Measurements from ENCODE around the gene MUC6. TPM values are rescaled to one million over a fixed set of nuclear protein-coding genes. Genes with fewer than 3 reads are reported as not detected.
A peak's percentile ranks its signal among the peaks of the same experiment; 100 is the strongest.

Gene MUC6
- total RNA-seq, 3 donors from 2014 or later (not counting 1 experiment from before 2014, with no cell fraction given), result not detected

- TF ChIP-seq CTCF (IDR thresholded peaks at IDR 0.05), result no peak
- intact Hi-C loops (cut with micrococcal nuclease), result no loop called here
- peak in 1 of 3 donors; percentile 18 for ATAC-seq
- H3K27me3 ChIP-seq (ENCODE audit: control insufficient read depth, insufficient read depth, low read length), result no peaks in the 10 kb centered on the region
- H3K27ac ChIP-seq (ENCODE audit: low read length), result no peak overlapping the region
- no peaks in the 10 kb centered on the region for H3K36me3 ChIP-seq (ENCODE audit: control insufficient read depth, insufficient read depth, low read length)
- H3K9me3 ChIP-seq (ENCODE audit: control insufficient read depth, insufficient read depth, low read length), result no peaks in the 10 kb centered on the region
- no peak overlapping the region for H3K4me3 ChIP-seq (ENCODE audit: low read length)
- no peak for DNase-seq
- WGBS (ENCODE audit: insufficient coverage), result 86% methylated on average over 12 of the region's 12 CpGs
- Mint-ChIP-seq H3K4me3 (no peak overlapping the region), H3K27me3 (ENCODE audit: low read depth in 2 of 2) (no peaks in the 10 kb centered on the region), H3K36me3 (no peaks in the 10 kb centered on the region), H3K9me3 (no peaks in the 10 kb centered on the region), H3K27ac (no peak overlapping the region), H3K4me1 (peaks cover 0 to 7% of the 10 kb centered on the region in 2 donors)
- no peaks in the 10 kb centered on the region for H3K4me1 ChIP-seq (ENCODE audit: control insufficient read depth, insufficient read depth, low read length)
Observed at GRCh38 chr11:1032310-1032891, 4.1 kb downstream of the MUC6 start.

- no peaks in the 10 kb centered on the region for H3K27me3 Mint-ChIP-seq (ENCODE audit: low read depth in 2 of 2)
- 83% methylated on average over 29 of the region's 30 CpGs for WGBS (ENCODE audit: insufficient coverage)
- no peak for DNase-seq
- Histone ChIP-seq H3K27ac (ENCODE audit: low read length) (no peak overlapping the region), H3K36me3 (ENCODE audit: control insufficient read depth, insufficient read depth, low read length) (no peaks in the 10 kb centered on the region), H3K4me3 (ENCODE audit: low read length) (no peak overlapping the region), H3K4me1 (ENCODE audit: control insufficient read depth, insufficient read depth, low read length) (no peaks in the 10 kb centered on the region), H3K27me3 (ENCODE audit: control insufficient read depth, insufficient read depth, low read length) (no peaks in the 10 kb centered on the region), H3K9me3 (ENCODE audit: control insufficient read depth, insufficient read depth, low read length) (no peaks in the 10 kb centered on the region)
- H3K4me1 Mint-ChIP-seq, result peaks cover 0 to 7% of the 10 kb centered on the region in 2 donors
- intact Hi-C loops (cut with micrococcal nuclease), result no loop called here
- H3K27ac Mint-ChIP-seq, result no peak overlapping the region
- ATAC-seq, result no peak
- no peaks in the 10 kb centered on the region for H3K9me3 Mint-ChIP-seq
- no peak for TF ChIP-seq CTCF (IDR thresholded peaks at IDR 0.05)
- H3K4me3 Mint-ChIP-seq, result no peak overlapping the region
- H3K36me3 Mint-ChIP-seq, result no peaks in the 10 kb centered on the region
Observed at GRCh38 chr11:1031121-1031899, 5.2 kb downstream of the MUC6 start.

DNA sequence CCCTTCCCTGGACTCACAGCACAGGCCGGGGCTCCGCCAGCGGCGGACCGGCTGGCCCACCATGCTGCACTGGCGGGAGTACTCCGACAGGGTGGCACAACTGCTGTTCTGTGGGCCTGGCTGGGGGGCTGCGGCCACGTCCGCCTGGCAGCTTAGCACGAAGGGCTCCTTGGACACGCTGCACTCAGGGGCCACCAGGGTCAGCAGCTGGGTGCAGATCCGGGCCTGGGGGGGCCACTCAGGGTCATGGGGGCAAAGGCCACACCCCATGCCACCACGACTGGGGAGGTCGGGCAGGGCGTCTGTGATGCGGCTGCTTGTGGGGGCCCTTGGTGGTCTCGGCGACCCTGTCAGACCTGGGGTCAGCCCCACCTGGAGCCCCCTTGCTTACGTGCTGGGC is 6.0 kb downstream of the MUC6 start:
- ATAC-seq, result no peak
- no peaks in the 10 kb centered on the region for H3K9me3 ChIP-seq (ENCODE audit: control insufficient read depth, insufficient read depth, low read length)
- WGBS (ENCODE audit: insufficient coverage), result 77% methylated on average over 20 of the region's 20 CpGs
- no peaks in the 10 kb centered on the region for H3K27me3 ChIP-seq (ENCODE audit: control insufficient read depth, insufficient read depth, low read length)
- Mint-ChIP-seq H3K4me1 (peaks cover 0 to 7% of the 10 kb centered on the region in 2 donors), H3K27me3 (ENCODE audit: low read depth in 2 of 2) (no peaks in the 10 kb centered on the region), H3K27ac (no peak overlapping the region), H3K4me3 (no peak overlapping the region), H3K9me3 (no peaks in the 10 kb centered on the region), H3K36me3 (no peaks in the 10 kb centered on the region)
- H3K27ac ChIP-seq (ENCODE audit: low read length), result no peak overlapping the region
- no peak for DNase-seq
- H3K4me1 ChIP-seq (ENCODE audit: control insufficient read depth, insufficient read depth, low read length), result no peaks in the 10 kb centered on the region
- H3K4me3 ChIP-seq (ENCODE audit: low read length), result no peak overlapping the region
- H3K36me3 ChIP-seq (ENCODE audit: control insufficient read depth, insufficient read depth, low read length), result no peaks in the 10 kb centered on the region
- no peak for TF ChIP-seq CTCF (IDR thresholded peaks at IDR 0.05)
- intact Hi-C loops (cut with micrococcal nuclease), result no loop called here
